Measurements from ENCODE around the gene SYT17. TPM values are rescaled to one million over a fixed set of nuclear protein-coding genes. Genes with fewer than 3 reads are reported as not detected.

Gene SYT17
- total RNA-seq, 1 experiment from 2014 or later, result 0.38 TPM

- no peak for DNase-seq (ENCODE audit: low spot score)
Observed at GRCh38 chr16:19215705-19216104, 47.7 kb downstream of the SYT17 start.

- no peak for DNase-seq (ENCODE audit: low spot score)
Observed at GRCh38 chr16:19218581-19218980, 50.5 kb downstream of the SYT17 start.

- no peak for DNase-seq (ENCODE audit: low spot score)
Observed at GRCh38 chr16:19219836-19220235, 51.8 kb downstream of the SYT17 start.

GRCh38 chr16:19223235-19224170 lies 55.5 kb downstream of the SYT17 start:
- DNase-seq (ENCODE audit: low spot score), result peak; percentile 79

- DNase-seq (ENCODE audit: low spot score), result no peak
Observed at GRCh38 chr16:19225651-19226050, 57.6 kb downstream of the SYT17 start.

- no peak for DNase-seq (ENCODE audit: low spot score)
Observed at GRCh38 chr16:19227643-19228042, 59.6 kb downstream of the SYT17 start.

- DNase-seq (ENCODE audit: low spot score), result no peak
Observed at GRCh38 chr16:19228052-19228451, 60.0 kb downstream of the SYT17 start.

GRCh38 chr16:19228575-19228974 lies 60.5 kb downstream of the SYT17 start:
- DNase-seq (ENCODE audit: low spot score), result no peak

GRCh38 chr16:19230575-19230974 lies 62.5 kb downstream of the SYT17 start:
- DNase-seq (ENCODE audit: low spot score), result no peak

- DNase-seq (ENCODE audit: low spot score), result no peak
Observed at GRCh38 chr16:19231881-19232280, 63.8 kb downstream of the SYT17 start.

GRCh38 chr16:19232988-19233387 lies 64.9 kb downstream of the SYT17 start:
- no peak for DNase-seq (ENCODE audit: low spot score)

GRCh38 chr16:19235478-19235877 lies 67.4 kb downstream of the SYT17 start:
- no peak for DNase-seq (ENCODE audit: low spot score)

- no peak for DNase-seq (ENCODE audit: low spot score)
Observed at GRCh38 chr16:19235886-19236285, 67.8 kb downstream of the SYT17 start.

- peak; percentile 47 for DNase-seq (ENCODE audit: low spot score)
Observed at GRCh38 chr16:19236561-19237209, 68.6 kb downstream of the SYT17 start.

- DNase-seq (ENCODE audit: low spot score), result no peak
Observed at GRCh38 chr16:19238406-19238805, 70.4 kb downstream of the SYT17 start.

GRCh38 chr16:19239511-19240155 lies 71.6 kb downstream of the SYT17 start:
- DNase-seq (ENCODE audit: low spot score), result no peak

- no peak for DNase-seq (ENCODE audit: low spot score)
Observed at GRCh38 chr16:19240494-19240893, 72.5 kb downstream of the SYT17 start.

- DNase-seq (ENCODE audit: low spot score), result no peak
Observed at GRCh38 chr16:19241512-19241911, 73.5 kb downstream of the SYT17 start.

- DNase-seq (ENCODE audit: low spot score), result no peak
Observed at GRCh38 chr16:19242186-19242585, 74.1 kb downstream of the SYT17 start.

- peak; percentile 52 for DNase-seq (ENCODE audit: low spot score)
Observed at GRCh38 chr16:19242987-19243575, 75.0 kb downstream of the SYT17 start.

GRCh38 chr16:19245326-19245925 lies 77.4 kb downstream of the SYT17 start:
- peak; percentile 29 for DNase-seq (ENCODE audit: low spot score)

- no peak for DNase-seq (ENCODE audit: low spot score)
Observed at GRCh38 chr16:19252904-19253303, 84.9 kb downstream of the SYT17 start.

Measured in HT-29 (cell line).